GM21737 (cell line): ENCODE results near the gene EEF1AKMT2.
A peak's percentile ranks its signal among the peaks of the same experiment; 100 is the strongest.
"Not testable (repeated sequence)": the region's sequence is repeated elsewhere in the genome, so short reads cannot be mapped to it uniquely, and the experiment has no call there.

ENCODE experiments used
- ATAC-seq: cut with Tn5 transposase; IDR thresholded peaks from one replicate; pipeline ENCODE4 v1.9.1; 2021; ENCODE audit warnings: mild to moderate bottlenecking, moderate library complexity; ENCODE audit not compliant: unreplicated experiment

EEF1AKMT2 gene

DNA sequence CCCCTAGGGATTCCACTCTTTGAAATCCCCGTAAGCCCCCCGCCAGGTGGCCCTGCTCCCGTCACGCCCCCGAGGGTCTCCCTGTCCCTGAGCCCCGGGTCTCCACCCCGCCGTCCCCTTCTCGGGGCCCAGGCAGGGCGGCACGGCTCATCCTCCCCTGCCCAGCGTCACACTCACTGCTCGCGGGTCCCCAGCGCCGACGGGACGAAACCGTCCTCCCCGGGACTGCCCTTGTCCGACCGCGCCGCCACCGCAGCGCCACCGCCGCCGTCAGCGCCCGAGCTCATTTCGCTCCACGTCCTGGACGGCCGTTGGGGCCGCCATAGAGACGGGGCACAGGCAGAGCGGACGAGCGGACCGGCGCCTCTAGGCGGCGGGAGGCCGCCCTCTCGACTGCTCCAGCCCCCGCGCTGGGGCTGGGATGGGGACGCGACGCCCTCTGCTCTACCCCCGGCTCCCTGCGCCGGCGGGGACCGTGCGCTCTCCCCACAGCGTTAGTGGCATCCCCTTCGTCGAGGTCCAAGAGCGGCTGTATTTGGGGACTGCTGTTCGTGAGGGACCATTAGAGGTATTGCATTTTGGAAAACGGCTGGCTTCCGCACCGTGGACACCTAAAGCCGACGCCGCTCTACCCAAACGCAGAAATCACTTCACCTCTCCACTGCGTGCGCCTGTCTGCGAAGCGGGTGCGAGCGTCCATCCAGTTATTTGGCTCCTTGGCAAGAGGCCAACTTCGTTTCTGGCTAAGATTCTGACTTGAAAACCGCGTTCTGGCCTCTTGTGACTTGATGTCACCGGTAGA is at the start of gene EEF1AKMT2:
EEF1AKMT2 (minus strand) TSS at position 341 of the 802 bp plus-strand sequence; CDS start at position 287, 54 bp downstream.
- ATAC-seq, result peak; percentile 87

DNA sequence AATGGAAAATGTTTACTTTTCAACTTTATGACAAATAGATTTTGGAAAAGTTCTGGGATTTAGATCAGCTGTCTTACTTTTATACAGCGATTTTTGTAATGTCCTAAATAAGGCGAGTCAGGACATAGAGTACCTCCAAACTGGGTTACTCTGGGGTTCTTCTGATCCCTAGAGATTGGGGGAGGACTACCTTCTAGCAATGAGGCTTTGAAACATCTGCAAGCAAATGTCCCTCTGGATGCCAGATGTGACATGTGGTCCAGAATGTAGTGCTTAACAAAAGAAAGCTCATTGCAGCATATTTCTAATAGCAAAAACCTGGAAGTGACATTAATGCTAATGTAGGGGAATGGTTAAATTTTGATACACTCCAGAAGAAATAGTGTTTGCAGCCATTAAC is 46.0 kb upstream of the EEF1AKMT2 start:
- no peak for ATAC-seq

- no peak for ATAC-seq
Measured at GRCh38 chr10:124831116-124831515, 39.4 kb upstream of the EEF1AKMT2 start.

GRCh38 chr10:124830445-124830844 is 38.8 kb upstream of the EEF1AKMT2 start:
- ATAC-seq, result no peak

GRCh38 chr10:124829447-124830115 is 37.9 kb upstream of the EEF1AKMT2 start:
- no peak for ATAC-seq

- no peak for ATAC-seq
Measured at GRCh38 chr10:124827474-124827873, 35.8 kb upstream of the EEF1AKMT2 start.

- ATAC-seq, result no peak
Measured at GRCh38 chr10:124826262-124826661, 34.6 kb upstream of the EEF1AKMT2 start.

DNA sequence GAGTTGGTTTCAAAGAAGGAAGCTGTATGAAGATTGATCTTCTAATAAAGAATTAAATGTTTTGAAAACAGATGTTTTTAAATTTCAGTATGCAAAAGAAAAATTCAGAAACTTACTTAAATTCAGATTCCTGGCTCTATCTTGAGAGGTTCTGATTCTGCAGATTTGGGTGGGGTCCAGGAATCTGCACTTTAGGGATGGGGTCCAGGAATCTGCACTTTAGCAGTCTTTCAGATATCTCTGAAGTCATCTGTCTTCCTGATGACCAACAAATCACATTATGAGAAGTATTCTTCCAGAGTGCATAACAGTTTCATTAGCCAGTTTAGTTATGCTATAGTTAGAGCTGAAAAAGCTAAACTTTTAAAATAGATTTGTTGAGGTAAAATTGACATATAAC is 34.0 kb upstream of the EEF1AKMT2 start:
- ATAC-seq, result no peak

DNA sequence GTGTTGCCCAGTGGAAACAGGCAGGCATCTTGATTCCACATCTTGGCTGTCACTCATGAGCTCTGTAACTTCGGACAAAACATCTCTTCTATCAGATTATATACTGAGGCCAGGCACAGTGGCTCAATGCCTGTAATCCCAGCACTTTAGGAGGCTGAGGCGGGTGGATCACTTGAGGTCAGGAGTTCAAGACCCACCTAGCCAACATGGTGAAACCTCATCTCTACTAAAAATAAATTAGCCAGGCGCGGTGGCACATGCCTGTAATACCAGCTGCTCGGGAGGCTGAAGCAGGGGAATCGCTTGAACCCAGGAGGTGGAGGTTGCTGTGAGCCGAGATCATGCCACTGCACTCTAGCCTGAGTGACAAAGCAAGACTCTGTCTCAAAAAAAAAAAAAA is 33.2 kb upstream of the EEF1AKMT2 start:
- not testable (repeated sequence) for ATAC-seq

- no peak for ATAC-seq
Measured at GRCh38 chr10:124824507-124824906, 32.8 kb upstream of the EEF1AKMT2 start.

GRCh38 chr10:124821520-124821919 is 29.8 kb upstream of the EEF1AKMT2 start:
- no peak for ATAC-seq

DNA sequence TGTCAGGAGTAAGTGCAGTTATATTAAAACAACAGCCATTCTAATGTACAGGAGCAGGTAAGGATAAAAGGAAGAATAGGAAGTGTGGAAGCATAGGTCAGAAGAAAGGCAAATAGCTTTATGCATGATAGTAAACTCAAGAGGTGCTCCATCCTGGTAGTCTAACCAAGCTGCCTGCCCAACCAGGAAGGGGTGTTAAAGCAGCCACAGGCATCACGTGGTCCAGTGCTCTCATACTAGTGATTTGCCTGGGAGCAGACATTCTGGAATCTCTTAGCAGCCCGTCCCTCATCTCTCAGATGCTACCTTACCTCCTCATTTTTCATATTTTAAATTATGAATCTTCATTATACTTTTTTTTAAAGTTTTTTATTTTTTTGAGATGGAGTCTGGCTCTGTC is 28.4 kb upstream of the EEF1AKMT2 start:
- no peak for ATAC-seq

DNA sequence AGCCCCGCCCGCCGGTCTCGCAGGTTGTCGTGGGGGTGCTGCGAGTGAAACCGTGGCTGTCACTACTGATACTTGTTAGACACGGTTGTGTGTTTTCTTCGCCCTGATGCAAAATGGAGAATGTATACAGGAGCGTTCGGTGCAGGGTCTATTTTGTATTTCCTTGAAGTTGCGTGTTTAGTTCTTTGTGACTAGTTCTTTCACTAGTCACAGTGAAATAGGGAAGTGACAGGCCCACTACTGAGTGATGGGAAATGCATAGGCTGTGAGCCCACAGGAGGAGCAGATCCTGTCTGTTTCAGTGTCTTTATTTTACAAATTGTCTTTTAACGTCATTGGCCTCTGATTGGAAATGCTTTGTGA is 10.6 kb upstream of the EEF1AKMT2 start:
- peak; percentile 24 for ATAC-seq

- ATAC-seq, result no peak
Measured at GRCh38 chr10:124799211-124799610, 7.5 kb upstream of the EEF1AKMT2 start.

- no peak for ATAC-seq
Measured at GRCh38 chr10:124798781-124799180, 7.1 kb upstream of the EEF1AKMT2 start.

DNA sequence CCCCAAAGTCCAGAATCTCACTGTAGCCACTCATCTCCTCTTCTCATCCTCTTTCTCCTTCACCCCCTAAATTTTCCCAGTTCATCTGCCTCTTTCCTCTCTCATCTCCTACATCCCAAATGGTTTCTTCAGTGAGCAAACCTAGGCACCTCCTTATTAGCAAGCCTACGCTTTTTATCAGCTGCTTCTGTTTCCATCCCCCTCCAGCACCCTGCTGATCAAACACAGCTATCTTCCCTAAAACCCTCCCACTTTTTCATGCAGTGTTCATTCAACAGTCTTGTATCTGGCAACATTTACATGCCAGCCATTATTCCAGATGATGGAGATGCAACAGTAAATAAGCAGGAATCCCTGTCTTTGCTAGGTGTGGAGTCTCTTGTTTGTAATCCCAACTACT is 6.7 kb upstream of the EEF1AKMT2 start:
- no peak for ATAC-seq

DNA sequence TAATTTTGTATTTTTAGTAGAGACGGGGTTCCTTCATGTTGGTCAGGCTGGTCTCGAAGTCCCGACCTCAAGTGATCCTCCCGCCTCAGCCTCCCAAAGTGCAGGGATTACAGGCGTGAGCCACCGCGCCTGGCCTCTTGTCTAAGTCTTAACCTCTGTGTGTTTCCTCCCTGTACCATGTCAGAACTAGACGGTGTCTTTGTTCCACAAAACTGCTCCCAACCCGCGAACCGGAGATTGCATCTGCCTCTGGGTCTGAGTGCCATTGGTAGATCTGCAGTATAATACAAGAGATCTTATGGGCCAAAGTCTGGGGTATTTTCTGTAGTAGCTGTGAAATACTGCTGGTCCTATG is 1.3 kb upstream of the EEF1AKMT2 start:
- no peak for ATAC-seq

DNA sequence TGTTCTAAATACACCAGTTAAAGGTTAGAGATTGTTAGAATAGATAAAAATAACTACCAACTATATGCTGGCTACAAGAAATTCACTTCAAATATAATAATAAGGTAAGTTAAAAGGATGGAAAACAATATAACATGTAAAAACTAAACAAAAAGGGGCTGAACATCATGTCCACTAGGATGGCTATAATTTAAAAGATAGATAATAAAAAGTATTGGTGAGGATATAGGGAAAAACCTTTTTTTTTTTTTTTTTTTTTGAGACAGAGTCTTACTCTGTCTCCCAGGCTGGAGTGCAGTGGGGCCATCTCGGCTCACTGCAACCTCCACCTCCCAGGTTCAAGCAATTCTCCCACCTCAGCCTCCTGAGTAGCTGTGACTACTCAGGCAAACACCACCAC is 8.8 kb downstream of the EEF1AKMT2 start:
- not testable (repeated sequence) for ATAC-seq

DNA sequence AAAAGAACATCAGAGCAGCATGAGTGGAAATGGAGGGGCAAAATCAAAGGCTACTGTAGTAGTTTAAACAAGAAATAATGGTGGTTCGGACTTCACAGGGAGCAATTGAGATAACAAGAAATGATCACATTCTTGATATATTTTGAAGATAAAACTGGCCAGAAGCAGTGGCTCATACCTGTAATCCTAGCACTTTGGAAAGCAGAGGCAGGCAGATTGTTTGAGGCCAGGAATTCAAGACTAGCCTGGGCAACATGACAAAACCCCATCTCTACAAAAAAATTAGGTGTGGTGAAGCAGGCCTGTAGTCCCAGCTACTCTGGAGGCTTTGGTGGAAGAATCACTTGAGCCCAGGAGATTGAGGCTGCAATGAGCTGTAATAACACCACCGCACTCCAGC is 22.9 kb downstream of the EEF1AKMT2 start:
- no peak for ATAC-seq

- ATAC-seq, result no peak
Measured at GRCh38 chr10:124765256-124765655, 26.4 kb downstream of the EEF1AKMT2 start.

GRCh38 chr10:124763267-124763666 is 28.4 kb downstream of the EEF1AKMT2 start:
- ATAC-seq, result no peak

- ATAC-seq, result no peak
Measured at GRCh38 chr10:124762281-124762680, 29.4 kb downstream of the EEF1AKMT2 start.
